Neural progenitor cell (in vitro differentiated cells): ENCODE results near the gene ENOSF1. TPM values are rescaled to one million over a fixed set of nuclear protein-coding genes. Genes with fewer than 3 reads are reported as not detected.

Experiments used
- DNase-seq: peaks from one replicate; pipeline ENCODE4 v3.0.0-alpha.2; 2016; ENCODE audit warnings: low spot score
- H2AFZ ChIP-seq: fragments of 200-600 bp; sonication (generic); replicated peaks from 2 replicates; pipeline ENCODE4 v1.6.1; 2016; ENCODE audit warnings: antibody characterized with exemption
- H3F3A ChIP-seq: fragments of 200-600 bp; sonication (generic); 2 replicates; pipeline ENCODE4 v1.6.1; 2016; ENCODE audit warnings: antibody characterized with exemption, low read depth
- H3K27ac ChIP-seq: fragments of 200-600 bp; sonication (generic); 2 replicates; pipeline ENCODE4 v1.5.1; 2016; ENCODE audit warnings: mild to moderate bottlenecking
- H3K27me3 ChIP-seq: fragments of 200-600 bp; sonication (generic); 2 replicates; pipeline ENCODE4 v1.6.1; 2016; ENCODE audit warnings: mild to moderate bottlenecking, moderate library complexity
- H3K36me3 ChIP-seq: fragments of 200-600 bp; sonication (generic); 2 replicates; pipeline ENCODE4 v1.5.1; 2016
- H3K4me1 ChIP-seq: fragments of 200-600 bp; sonication (generic); 2 replicates; pipeline ENCODE4 v1.6.1; 2016; ENCODE audit warnings: mixed run types
- H3K4me2 ChIP-seq: fragments of 200-600 bp; sonication (generic); 2 replicates; pipeline ENCODE4 v1.6.1; 2016
- H3K4me3 ChIP-seq: fragments of 200-600 bp; sonication (generic); 2 replicates; pipeline ENCODE4 v1.5.1; 2016
- H3K79me2 ChIP-seq: fragments of 200-600 bp; sonication (generic); 2 replicates; pipeline ENCODE4 v1.6.1; 2016; ENCODE audit warnings: low read depth
- H3K9ac ChIP-seq: fragments of 200-600 bp; sonication (generic); 2 replicates; pipeline ENCODE4 v1.6.1; 2016
- H3K9me3 ChIP-seq: fragments of 200-600 bp; sonication (generic); 2 replicates; pipeline ENCODE4 v1.5.1; 2016; ENCODE audit warnings: low read depth
- H4K20me1 ChIP-seq: fragments of 200-600 bp; sonication (generic); 2 replicates; pipeline ENCODE4 v1.6.1; 2016; ENCODE audit warnings: low read depth
- H3K27ac Mint-ChIP-seq: 3 replicates; pipeline ENCODE4 v1.8.0; 2021; ENCODE audit warnings: mixed read lengths
- H3K27me3 Mint-ChIP-seq: 2 replicates; pipeline ENCODE4 v1.8.0; 2022; ENCODE audit warnings: low read depth, mild to moderate bottlenecking, inconsistent platforms, moderate library complexity, mixed read lengths; ENCODE audit not compliant: insufficient read depth
- H3K36me3 Mint-ChIP-seq: 3 replicates; pipeline ENCODE4 v1.8.0; 2021; ENCODE audit warnings: mixed read lengths
- H3K4me1 Mint-ChIP-seq: 3 replicates; pipeline ENCODE4 v1.8.0; 2021; ENCODE audit warnings: mixed read lengths
- H3K4me3 Mint-ChIP-seq: 3 replicates; pipeline ENCODE4 v1.8.0; 2021; ENCODE audit warnings: mild to moderate bottlenecking, moderate library complexity, mixed read lengths
- H3K9me3 Mint-ChIP-seq: 3 replicates; pipeline ENCODE4 v1.8.0; 2020; ENCODE audit warnings: mixed read lengths
- CTCF ChIP-seq: fragments of 200-600 bp; sonication (generic); IDR thresholded peaks from 2 replicates; pipeline ENCODE4 v1.5.1; 2017; ENCODE audit warnings: antibody characterized with exemption, mild to moderate bottlenecking
- EZH2 ChIP-seq: fragments of 200-600 bp; sonication (generic); IDR thresholded peaks from 2 replicates; pipeline ENCODE4 v1.6.1; 2017; ENCODE audit warnings: antibody characterized with exemption, mild to moderate bottlenecking, moderate library complexity
- EZH2phosphoT487 ChIP-seq: fragments of 200-600 bp; sonication (generic); IDR thresholded peaks from 2 replicates; pipeline ENCODE4 v1.6.1; 2017; ENCODE audit warnings: antibody characterized with exemption
- total RNA-seq: library from RNA; depleted of rRNA; stranded (reverse); fragments of >200 nt; gene quantifications from 2 replicates; pipeline ENCODE4 v1.2.3, GENCODE V29; 2015; ENCODE audit warnings: low replicate concordance

The ENOSF1 gene
- total RNA-seq, 1 donor from 2014 or later = 29.7 TPM

GRCh38 chr18:654601-655000 lies 57.8 kb downstream of the ENOSF1 start:
- no peak overlapping the region for H3K9ac ChIP-seq
- TF ChIP-seq CTCF (no peak), EZH2 (no peak), EZH2phosphoT487 (no peak)
- DNase-seq = no peak
- peaks cover 21% of the 10 kb centered on the region for H3F3A ChIP-seq
- H3K27ac ChIP-seq = no peak overlapping the region
- H3K27me3 ChIP-seq = no peaks in the 10 kb centered on the region
- Mint-ChIP-seq H3K9me3 (no peaks in the 10 kb centered on the region), H3K4me3 (no peak overlapping the region), H3K4me1 (peaks cover 12% of the 10 kb centered on the region), H3K27me3 (peaks cover 3% of the 10 kb centered on the region), H3K36me3 (peaks cover 15% of the 10 kb centered on the region), H3K27ac (no peak overlapping the region)
- no peak overlapping the region for H3K4me3 ChIP-seq
- no peak overlapping the region for H3K4me2 ChIP-seq
- no peak overlapping the region for H2AFZ ChIP-seq
- H3K4me1 ChIP-seq = peaks cover 9% of the 10 kb centered on the region
- H3K79me2 ChIP-seq = peaks cover 36% of the 10 kb centered on the region
- H3K9me3 ChIP-seq = no peaks in the 10 kb centered on the region
- H3K36me3 ChIP-seq = no peaks in the 10 kb centered on the region
- peaks cover 5% of the 10 kb centered on the region for H4K20me1 ChIP-seq

GRCh38 chr18:653512-653911 lies 58.9 kb downstream of the ENOSF1 start:
- peaks cover 26% of the 10 kb centered on the region for H3K79me2 ChIP-seq
- Mint-ChIP-seq H3K9me3 (no peaks in the 10 kb centered on the region), H3K27me3 (no peaks in the 10 kb centered on the region), H3K36me3 (peaks cover 6% of the 10 kb centered on the region), H3K27ac (no peak overlapping the region), H3K4me3 (no peak overlapping the region), H3K4me1 (peaks cover 2% of the 10 kb centered on the region)
- no peak overlapping the region for H3K9ac ChIP-seq
- H3F3A ChIP-seq = peaks cover 20% of the 10 kb centered on the region
- no peak overlapping the region for H3K4me2 ChIP-seq
- no peak overlapping the region for H2AFZ ChIP-seq
- H3K4me3 ChIP-seq = no peak overlapping the region
- no peak for DNase-seq
- H4K20me1 ChIP-seq = no peaks in the 10 kb centered on the region
- H3K27ac ChIP-seq = no peak overlapping the region
- H3K27me3 ChIP-seq = no peaks in the 10 kb centered on the region
- no peaks in the 10 kb centered on the region for H3K9me3 ChIP-seq
- H3K4me1 ChIP-seq = peaks cover 1% of the 10 kb centered on the region
- no peaks in the 10 kb centered on the region for H3K36me3 ChIP-seq
- TF ChIP-seq EZH2phosphoT487 = no peak
- no peak for TF ChIP-seq EZH2
- no peak for TF ChIP-seq CTCF

- Mint-ChIP-seq H3K27ac (no peak overlapping the region), H3K27me3 (no peaks in the 10 kb centered on the region), H3K4me3 (no peak overlapping the region), H3K9me3 (no peaks in the 10 kb centered on the region), H3K36me3 (peaks cover 6% of the 10 kb centered on the region), H3K4me1 (no peaks in the 10 kb centered on the region)
- Histone ChIP-seq H3K27me3 (no peaks in the 10 kb centered on the region), H2AFZ (no peak overlapping the region), H4K20me1 (no peaks in the 10 kb centered on the region), H3K27ac (no peak overlapping the region), H3K4me3 (no peak overlapping the region), H3K4me2 (no peak overlapping the region), H3K36me3 (no peaks in the 10 kb centered on the region), H3F3A (peaks cover 7% of the 10 kb centered on the region), H3K4me1 (no peaks in the 10 kb centered on the region), H3K9me3 (no peaks in the 10 kb centered on the region), H3K79me2 (peaks cover 23% of the 10 kb centered on the region), H3K9ac (no peak overlapping the region)
- DNase-seq = no peak
- TF ChIP-seq CTCF (no peak), EZH2 (no peak), EZH2phosphoT487 (no peak)
Measured at GRCh38 chr18:652131-652530, 60.3 kb downstream of the ENOSF1 start.
